HG03095 (cell line): ENCODE results near the gene ECEL1.
"Not testable (repeated sequence)": the region's sequence is repeated elsewhere in the genome, so short reads cannot be mapped to it uniquely, and the experiment has no call there.

Experiments used
- ATAC-seq: cut with Tn5 transposase; IDR thresholded peaks from one replicate; pipeline ENCODE4 v1.9.1; 2021; ENCODE audit warnings: moderate library complexity; ENCODE audit not compliant: unreplicated experiment

ECEL1 gene

DNA sequence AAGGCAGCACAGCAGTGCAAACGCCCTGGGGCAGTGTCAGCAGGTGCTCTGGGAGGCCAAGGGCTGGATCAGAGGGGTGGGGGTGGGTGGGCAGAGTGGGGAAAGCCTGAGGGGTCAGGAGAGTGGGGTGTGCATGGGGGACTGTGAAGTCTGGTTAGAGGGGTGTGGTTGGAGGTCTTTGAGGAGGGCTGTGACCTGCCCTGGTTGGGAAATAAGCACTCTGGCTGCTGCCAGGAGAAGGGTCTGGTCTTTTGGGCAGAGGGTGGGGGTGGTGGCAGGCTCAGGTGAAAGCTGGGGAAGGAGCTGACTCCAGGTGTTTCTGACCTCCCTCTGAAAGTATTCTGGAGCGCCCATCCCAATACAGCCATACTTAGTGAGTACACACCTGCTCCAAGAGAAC, 27.5 kb downstream of the ECEL1 start:
- no peak for ATAC-seq

DNA sequence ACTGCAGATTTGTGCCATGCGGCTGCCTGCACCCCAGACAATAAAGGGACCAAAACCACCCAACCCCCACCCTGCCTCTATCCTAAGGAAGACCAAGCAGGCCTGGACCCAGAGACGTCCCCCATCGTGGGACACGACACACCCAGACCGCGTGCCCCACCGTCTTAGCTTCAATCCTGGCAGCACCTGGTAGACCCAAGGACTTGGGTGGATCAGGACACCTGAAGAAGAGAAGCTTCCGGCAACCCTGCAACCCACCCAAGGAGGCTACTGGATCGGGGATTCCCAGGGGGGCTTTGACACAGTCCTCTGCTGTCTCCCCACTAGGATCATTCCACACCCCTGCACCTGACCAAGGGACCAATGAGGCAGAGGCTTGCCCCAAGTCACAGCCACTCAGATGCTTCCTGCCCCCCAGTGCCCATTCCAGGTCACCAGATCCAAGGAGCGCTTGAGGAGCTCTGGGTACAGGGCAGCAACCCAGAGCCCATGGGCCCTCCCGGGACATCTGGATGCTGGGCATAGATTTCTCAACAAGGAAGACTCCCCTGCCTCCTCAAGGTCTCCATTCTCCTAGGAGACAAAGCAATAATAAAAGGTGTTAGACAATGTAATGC, 28.1 kb downstream of the ECEL1 start:
- no peak for ATAC-seq

DNA sequence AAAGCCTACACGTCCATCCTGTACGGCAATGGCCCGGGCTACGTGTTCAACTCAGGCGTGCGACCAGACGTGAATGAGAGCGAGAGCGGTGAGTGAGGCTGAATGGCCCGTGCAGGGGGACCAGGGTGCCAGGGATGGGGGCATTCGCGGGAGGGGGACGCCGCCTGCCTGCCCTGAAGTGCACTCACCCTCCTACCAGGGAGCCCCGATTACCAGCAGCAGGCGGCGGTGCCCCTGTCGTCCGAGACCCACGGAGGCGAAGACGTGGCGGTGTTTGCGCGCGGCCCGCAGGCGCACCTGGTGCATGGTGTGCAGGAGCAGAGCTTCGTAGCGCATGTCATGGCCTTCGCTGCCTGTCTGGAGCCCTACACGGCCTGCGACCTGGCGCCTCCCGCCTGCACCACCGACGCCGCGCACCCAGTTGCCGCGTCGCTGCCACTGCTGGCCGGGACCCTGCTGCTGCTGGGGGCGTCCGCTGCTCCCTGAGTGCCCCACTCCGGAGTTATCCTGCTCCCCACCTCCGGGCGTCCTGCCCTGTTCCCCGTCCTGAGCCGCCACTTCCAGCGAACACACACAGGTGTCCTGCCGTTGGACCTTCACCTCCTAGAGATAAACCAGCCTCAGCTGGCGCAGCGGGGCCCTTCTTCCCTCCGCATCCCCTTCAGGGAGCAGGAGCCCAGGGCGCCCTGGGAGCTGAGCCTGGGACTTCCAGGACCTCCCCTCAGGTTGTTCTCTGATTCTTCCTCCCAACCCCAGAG, 28.8 kb downstream of the ECEL1 start:
- ATAC-seq: no peak

DNA sequence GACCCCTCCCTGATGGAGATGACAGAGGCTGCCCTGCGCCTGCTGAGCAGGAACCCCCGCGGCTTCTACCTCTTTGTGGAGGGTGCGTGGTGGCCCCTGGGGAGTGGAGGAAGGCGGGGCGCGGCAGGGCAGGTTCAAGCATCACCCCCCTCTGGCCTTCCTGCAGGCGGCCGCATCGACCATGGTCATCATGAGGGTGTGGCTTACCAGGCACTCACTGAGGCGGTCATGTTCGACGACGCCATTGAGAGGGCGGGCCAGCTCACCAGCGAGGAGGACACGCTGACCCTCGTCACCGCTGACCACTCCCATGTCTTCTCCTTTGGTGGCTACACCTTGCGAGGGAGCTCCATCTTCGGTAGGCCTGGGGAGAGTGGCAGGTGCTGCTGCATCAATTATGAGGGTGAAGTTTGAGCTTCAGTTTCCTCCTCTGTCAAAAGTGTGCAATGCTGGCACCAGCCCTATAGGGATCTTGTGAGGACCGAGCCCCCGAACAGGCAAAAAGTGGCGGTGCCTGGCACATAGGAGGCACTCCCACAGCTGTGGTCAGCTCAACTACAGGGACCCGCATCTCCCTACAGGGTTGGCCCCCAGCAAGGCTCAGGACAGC, 29.5 kb downstream of the ECEL1 start:
- ATAC-seq: no peak

DNA sequence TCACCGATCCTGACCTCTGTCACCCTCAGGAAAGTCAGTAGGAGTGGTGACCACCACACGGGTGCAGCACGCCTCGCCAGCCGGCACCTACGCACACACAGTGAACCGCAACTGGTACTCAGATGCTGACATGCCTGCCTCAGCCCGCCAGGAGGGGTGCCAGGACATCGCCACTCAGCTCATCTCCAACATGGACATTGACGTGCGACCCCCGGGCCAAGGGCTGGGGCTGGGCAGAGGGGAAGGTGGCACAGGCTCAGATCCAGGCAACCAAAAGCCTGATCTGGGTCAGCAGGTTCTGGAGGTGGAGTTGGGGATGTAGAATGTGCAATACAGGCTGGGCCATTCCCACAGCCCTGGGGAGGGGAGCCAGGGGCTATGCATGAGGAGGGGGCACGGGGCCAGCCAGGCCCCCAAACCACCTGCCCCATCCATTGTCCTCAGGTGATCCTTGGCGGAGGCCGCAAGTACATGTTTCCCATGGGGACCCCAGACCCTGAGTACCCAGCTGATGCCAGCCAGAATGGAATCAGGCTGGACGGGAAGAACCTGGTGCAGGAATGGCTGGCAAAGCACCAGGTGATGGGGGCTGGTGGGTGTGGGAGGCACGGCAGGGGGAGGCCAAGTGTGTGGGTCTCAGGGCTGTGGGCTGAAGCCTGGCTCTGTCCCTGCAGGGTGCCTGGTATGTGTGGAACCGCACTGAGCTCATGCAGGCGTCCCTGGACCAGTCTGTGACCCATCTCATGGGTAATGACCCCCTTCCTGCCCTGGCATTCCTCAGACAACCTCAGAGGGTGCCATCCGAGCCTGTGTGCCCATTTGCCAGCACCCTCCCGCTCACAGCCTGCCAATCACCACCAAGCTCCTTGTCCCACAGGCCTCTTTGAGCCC, 30.3 kb downstream of the ECEL1 start:
- ATAC-seq: no peak

DNA sequence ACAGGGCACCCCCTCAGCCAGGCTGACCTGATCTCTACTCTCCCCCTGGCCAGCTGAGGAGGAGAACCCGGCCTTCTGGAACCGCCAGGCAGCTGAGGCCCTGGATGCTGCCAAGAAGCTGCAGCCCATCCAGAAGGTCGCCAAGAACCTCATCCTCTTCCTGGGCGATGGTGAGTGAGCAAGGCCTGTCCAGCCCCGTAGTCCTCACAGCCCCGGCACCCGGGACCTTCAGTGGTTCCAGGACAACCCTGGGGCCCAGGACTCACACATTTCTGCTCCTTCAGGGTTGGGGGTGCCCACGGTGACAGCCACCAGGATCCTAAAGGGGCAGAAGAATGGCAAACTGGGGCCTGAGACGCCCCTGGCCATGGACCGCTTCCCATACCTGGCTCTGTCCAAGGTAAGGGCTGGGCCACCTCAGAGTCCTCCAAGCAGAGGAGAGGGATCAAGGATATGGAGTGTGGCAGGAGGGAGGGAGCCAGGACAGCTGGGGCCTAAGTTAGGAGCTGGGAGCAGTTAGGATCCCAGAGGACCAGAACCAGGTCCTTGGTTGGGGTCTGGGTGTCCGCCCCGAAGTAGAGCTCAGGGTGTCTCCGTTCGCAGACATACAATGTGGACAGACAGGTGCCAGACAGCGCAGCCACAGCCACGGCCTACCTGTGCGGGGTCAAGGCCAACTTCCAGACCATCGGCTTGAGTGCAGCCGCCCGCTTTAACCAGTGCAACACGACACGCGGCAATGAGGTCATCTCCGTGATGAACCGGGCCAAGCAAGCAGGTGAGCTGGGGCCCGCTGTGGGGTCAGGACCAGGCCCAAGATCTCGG, 31.1 kb downstream of the ECEL1 start:
- no peak for ATAC-seq

DNA sequence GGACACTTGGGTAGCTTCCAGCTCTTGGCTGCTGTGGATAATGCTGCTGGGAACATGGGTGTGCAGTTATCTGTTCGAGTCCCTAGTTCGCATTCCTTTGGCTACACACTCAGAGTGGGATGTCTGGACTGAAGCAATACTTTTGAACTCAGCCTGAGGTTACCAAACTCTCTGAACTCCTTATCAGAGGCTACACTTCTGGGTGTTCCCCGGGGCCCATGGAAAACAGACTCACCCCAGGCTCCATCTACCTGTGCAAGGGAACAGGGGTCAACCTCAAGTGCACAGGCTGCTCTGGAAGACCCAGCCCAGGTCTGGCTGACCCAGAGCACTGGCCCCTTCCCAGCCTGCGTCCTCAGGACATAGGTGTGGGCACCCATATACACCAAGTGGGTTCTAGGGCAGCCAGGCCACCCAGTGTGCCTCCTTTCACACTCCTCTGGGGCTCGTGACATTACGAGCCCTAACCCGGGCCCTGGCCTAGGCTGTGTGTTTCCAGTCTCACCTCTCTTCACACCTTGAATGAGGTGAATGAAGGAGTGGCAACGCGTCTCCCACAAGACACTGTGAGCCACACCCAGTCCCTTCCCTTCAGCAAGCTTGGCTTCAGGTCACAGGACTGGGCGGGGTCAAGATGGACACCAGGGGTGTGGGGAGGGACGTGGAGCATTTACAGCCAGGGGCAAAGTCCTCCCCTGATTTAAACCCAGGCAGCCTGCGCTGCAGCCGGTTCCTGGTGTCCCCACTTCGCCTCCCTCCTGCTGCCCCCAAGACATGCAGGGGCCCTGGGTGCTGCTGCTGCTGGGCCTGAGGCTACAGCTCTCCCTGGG, 32.0 kb downstream of the ECEL1 start, which contains the start of gene ALPI:
ALPI (plus strand) TSS at position 728 of the 830 bp plus-strand sequence; CDS start at position 775, 47 bp downstream.
- ATAC-seq: no peak

DNA sequence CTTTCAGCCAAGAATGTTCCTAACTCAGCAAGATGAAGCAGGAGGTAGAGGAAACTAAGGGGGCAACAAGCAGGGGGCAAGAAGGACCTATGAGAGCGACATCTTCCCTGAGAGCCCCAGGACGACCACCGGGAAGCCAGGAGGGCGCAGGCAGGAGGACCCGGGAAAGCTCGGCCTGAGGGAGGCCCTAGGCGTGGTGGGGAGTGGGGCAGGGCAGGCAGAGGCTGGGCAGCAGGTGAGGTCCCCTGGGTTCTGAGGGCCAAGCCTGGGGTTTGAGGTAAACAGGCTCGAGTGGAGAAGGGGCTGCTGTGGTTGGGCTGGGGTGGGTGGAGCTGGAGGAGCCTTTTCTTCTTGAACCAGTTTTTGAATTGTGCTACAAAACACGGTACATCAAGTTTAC, 33.0 kb downstream of the ECEL1 start:
- ATAC-seq: no peak

DNA sequence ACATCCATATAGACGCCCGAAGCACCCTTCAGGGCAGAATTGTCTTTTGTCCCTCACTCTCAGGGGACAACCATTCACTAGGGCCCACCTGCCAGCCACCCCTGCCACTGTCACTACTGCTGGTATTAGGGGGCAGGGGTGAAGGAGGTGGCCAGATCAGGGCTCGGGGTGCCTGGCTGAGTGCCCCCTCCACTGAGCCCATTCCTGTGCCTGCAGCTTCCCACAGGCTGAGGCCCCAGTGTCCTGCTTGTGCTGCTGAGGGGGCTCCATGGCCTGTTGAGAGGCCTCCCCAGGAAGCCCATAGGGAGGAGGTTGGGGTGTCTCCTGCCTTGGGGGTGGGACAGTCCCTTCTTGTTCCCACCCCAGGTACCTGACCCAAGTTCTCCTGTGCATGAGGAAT, 36.0 kb downstream of the ECEL1 start:
- not testable (repeated sequence) for ATAC-seq

DNA sequence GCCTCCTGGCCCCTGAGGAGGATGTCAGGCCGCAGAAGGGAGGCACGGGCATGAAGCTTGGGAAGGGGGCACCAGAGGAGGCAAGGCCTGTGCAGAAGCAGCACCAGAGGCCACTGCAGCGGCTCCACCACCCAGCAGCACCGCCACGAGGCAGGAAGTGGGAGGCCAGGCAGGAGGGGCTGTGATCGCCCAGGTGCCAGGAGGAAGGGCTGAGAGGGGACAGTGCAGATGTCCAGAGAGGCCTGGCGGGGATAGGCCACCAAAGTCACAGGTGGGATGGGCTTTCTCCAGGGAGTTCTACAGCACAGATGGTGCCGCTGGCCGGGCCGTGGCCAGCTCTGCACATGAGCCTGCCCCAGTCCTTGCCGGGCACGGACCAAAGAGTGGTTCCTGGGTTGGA, 37.7 kb downstream of the ECEL1 start:
- ATAC-seq: no peak

DNA sequence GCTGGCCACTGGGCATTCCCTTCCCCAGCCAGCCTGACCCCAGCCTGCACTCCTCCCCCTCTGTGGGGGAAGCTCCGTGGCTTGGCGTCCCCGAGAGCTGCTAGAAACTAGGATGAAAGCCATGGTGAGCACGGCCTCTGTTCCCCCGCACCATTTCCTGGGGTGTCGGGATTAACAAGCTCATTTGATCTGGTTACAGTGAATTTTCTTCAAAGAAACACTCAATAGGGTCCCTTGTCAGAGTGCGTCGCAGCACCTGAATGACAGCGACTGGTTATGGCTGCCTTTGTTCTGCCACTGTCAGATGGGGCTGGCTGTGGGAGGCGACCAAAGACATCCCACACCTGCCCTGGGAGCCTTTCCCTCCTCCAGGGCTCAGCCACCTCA, 39.3 kb downstream of the ECEL1 start:
- ATAC-seq: no peak

DNA sequence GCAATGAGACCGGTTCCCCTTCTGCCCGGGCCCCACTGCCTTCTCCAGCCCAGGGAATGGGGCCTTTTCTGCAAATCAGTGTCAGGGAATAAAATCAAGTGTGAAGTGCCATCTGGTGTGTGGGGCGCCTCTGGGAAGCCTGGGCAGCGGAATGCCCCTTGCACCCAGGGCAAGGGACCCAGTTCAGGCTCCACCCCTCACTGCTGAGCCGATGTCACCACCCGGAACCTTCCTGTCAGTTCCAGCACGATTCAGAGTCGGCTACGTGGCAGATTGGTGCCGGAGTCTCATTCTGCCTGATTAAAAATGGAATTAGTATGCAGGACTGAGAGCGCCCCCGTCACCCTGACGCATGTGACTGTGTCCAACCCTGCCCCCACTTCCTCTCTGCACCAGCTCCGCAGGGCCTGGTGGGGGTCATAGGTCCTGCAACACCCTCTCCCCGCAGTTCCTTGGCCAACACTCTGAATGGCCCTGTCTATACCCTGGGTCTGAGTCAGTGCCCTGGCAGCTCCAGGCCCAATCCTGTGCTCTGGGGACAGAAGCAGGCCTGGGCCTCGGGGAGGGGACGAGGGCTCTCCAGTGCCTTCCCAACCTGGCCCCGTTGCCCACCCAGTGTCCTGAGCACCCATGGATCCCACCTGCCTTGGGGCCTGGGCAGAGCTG, 39.9 kb downstream of the ECEL1 start:
- no peak for ATAC-seq

DNA sequence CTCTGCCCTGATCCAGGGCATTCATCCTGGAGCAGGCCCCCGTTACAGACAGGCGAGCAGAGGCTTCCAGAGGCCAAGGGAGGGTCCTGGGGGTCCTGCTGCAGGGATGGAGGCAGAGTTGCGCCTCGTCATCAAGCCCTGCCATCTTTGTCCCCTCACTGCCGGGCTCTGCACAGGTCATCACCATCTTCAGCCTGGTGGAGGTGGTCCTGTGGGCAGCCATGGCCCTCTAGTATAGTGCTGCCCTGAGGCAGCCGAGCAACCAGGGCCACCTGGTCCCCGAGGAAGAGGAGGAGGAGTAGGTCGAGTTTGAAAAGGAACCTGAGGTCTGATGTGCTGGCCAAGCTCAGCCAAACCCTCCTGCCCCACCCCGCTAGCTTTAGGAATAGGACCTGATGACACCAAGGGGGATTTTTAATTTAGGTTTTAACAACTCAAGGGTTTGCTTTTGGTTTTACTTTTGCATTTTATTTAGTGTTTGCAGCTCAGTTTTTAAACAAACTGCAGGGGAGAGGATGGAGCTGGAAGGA, 40.5 kb downstream of the ECEL1 start:
- ATAC-seq: no peak

DNA sequence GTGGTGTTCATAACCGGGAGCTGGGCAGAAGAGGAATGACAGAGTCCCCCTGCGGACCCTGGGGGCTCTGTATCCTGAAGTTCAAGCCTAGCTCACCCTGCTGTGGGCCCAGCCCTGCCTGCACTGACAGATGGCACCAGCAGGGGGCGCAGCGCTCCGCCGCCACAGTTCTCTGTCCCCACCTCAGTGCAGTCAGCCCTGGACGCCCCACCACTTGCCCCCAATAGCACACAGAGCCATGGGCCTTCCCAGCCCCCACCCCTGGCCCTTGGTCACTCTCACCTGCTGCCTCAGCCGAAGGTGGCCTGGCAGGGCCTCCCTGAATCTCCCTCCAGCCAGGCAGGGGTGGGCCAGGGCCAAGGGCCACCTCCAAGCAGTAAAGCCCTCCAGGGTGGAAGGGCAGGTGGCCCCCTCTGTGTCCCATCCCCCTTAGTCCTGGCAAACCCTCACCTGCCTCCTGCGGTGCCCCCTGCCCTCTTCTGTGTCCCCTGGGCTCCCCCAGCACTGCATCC, 41.3 kb downstream of the ECEL1 start:
- ATAC-seq: not testable (repeated sequence)

DNA sequence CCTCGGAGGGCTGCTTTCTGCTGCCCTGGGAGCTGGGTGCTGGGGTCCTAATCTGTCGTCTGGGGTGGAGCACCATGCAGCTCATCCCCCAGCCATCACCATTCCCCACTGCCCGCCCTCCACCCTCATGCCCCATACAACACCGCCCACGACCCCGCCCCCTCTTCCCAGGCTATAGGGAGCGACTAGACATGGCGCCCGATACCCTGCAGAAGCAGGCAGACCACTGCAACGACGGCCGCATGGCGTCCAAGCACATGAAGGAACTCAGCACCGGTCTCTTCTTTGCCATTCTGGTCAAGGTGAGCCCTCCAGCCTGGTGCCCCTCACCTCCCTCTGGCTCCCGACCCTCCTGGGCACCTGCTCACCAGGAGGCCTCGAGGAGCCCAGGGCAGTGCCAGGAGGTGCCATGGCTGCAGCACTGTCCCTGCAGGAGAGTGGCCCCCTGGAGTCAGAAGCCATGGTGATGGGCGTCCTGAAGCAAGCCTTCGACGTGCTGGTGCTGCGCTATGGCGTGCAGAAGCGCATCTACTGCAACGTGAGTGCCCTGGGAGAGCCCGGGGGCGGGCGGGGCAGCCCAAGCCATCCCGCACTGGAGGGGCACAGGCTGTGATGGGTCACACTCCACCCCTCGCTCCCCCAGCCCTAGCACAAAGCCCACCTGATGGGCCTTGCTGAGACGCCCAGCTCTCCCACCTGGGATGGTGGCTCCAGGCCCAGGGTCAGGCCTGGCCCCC, 42.3 kb downstream of the ECEL1 start:
- ATAC-seq: not testable (repeated sequence)

DNA sequence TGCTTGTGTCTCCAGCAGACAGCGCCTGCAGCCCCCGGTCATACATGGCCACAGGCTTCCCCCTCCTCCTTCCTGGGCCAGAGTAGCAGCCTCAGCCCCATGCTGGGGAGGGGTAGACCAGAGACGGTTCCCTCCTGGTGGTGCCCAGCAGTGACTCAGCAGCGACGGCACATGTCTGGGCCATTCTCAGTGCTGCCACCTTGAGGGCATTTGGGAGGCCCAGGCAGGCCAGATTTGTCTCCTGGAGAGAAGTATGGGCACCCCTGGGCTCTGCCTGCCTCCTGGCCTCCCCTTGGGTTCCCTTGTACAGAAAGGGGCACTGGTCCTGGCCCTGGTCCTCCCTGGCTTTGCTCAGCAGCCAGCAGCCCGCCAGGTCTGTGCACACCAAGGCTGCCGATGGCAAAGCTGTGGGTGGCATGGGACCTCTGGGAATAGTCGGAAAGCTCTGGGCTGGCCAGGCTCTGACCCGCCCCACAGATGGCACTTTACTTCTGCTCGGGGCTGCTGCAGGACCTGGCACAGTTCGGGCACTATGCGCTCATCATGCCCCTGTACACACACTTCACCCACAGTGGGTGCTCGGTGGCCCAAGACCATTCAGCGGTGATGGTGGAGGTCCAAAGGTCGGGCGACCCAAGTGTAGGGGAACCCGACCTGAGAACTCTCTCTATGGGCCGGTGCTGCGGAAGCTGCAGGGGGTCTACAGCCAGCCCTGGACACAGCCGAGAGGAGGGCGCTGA, 43.1 kb downstream of the ECEL1 start:
- no peak for ATAC-seq
